Mesodermal cell (in vitro differentiated cells): Measurements from ENCODE around the gene LDLRAD4.

Source experiments
- H3K27ac ChIP-seq: 2 replicates; pipeline ENCODE4 v1.7.0; 2013; ENCODE audit warnings: mild to moderate bottlenecking, low read depth, low read length, moderate library complexity; ENCODE audit not compliant: severe bottlenecking
- H3K36me3 ChIP-seq: 2 replicates; pipeline ENCODE4 v1.7.1; 2013; ENCODE audit warnings: mild to moderate bottlenecking, low read length, moderate library complexity; ENCODE audit not compliant: control insufficient read depth, insufficient read depth
- H3K4me1 ChIP-seq: one replicate; pipeline ENCODE4 v1.7.1; 2013; ENCODE audit warnings: mild to moderate bottlenecking, low read length; ENCODE audit not compliant: insufficient read depth, control insufficient read depth, poor library complexity, severe bottlenecking
- H3K4me3 ChIP-seq: 2 replicates; pipeline ENCODE4 v1.7.0; 2013; ENCODE audit warnings: low read length, control low read depth, mild to moderate bottlenecking; ENCODE audit not compliant: insufficient read depth, poor library complexity, severe bottlenecking; ENCODE audit errors: extremely low read depth
- H3K9me3 ChIP-seq: 2 replicates; pipeline ENCODE4 v1.7.1; 2013; ENCODE audit warnings: mild to moderate bottlenecking, low read length, moderate library complexity; ENCODE audit not compliant: control insufficient read depth
- WGBS, 2 experiments: methylation state at CpG; one replicate each; pipeline ENCODE4 v1.1.5; 2013; ENCODE audit warnings: missing lambda C conversion rate in 2 of 2; ENCODE audit not compliant: insufficient coverage in 2 of 2; 5-methylcytosine and 5-hydroxymethylcytosine counted together

Gene LDLRAD4

DNA sequence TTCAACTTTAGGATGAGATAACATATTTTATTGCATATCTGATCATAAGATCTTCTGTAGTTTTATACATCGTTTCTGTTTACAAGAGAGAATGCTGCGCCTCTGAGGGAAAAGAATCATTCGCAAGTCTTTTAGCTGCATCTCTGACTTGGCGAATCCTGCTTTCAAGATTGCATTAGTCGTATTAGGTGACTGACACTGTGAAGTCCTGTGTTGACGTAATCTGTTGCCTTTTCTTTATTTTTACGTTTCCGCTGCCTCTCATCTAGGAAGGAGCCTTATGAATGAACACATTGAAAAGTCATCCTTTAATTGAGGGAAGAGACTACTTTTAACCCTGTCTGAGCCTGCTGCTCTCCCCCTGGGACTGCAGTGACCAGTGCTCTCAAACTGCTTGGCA is 101.5 kb downstream of the LDLRAD4 start:
- peaks cover under 1% of the 10 kb centered on the region for H3K36me3 ChIP-seq
- no peak overlapping the region for H3K27ac ChIP-seq

DNA sequence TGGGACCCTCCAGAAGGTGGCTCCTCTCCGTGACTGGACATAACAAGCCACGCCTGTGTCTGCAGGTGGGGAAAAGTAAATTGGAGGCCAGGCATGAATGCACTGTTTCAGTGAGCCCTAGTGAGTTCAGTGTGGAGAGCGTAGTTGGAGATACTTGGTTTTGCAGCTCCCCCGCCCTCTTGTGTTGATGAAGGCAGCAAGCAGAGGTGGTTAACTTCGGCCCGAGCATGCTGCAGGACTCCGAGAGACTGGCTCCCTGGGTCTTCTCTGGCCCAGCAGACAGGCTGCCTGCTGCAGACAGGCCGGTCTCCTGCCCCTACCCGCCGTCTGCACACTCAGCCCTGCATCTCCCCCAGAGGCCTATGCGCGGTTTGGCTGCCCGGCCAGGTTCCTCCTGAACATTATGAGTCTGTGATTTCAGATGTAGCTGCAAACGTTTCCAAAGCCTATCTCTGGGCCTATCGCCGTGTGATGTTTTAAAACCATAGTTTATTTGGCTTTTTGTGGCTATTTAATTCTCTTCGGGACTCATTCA is 102.4 kb downstream of the LDLRAD4 start:
- 82 to 84% methylated on average over 11 to 14 of the region's 17 CpGs for WGBS, 2 experiments
- H3K4me1 ChIP-seq = peaks cover 4% of the 10 kb centered on the region
- H3K4me3 ChIP-seq = no peak overlapping the region
- H3K36me3 ChIP-seq = no peaks in the 10 kb centered on the region
- no peak overlapping the region for H3K27ac ChIP-seq
- peaks cover 10% of the 10 kb centered on the region for H3K9me3 ChIP-seq

More for the DNA sequence above, 101.5 kb downstream of the LDLRAD4 start:
- H3K4me3 ChIP-seq = no peak overlapping the region
- peaks cover 4% of the 10 kb centered on the region for H3K4me1 ChIP-seq
- H3K9me3 ChIP-seq = peaks cover 15% of the 10 kb centered on the region
- WGBS, 2 experiments = 89 to 92% methylated on average over 7 of the region's 8 CpGs

DNA sequence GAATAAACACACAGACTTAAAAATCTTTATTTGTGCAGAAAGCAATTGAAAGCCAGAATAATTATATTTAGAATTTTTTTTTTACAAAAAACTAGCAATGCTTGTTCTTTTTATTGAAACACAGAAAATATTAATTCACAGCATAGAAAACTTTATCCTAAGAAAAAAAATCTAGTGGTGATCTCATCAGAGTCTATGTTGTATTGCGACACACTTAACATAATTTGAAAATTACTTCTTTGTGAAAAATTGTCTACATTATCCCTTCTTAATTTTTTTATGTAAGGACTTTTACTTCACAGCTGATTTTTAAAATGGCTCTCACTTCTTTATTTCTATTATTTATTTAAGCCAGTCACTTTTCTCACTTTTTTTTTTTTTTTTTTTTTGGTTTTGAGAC is 103.4 kb downstream of the LDLRAD4 start:
- Histone ChIP-seq H3K9me3 (peaks cover under 1% of the 10 kb centered on the region), H3K36me3 (no peaks in the 10 kb centered on the region), H3K4me1 (peaks cover 4% of the 10 kb centered on the region), H3K4me3 (no peak overlapping the region), H3K27ac (no peak overlapping the region)
- WGBS, 2 experiments = no CpG with 5 or more reads among the region's 1 CpG

DNA sequence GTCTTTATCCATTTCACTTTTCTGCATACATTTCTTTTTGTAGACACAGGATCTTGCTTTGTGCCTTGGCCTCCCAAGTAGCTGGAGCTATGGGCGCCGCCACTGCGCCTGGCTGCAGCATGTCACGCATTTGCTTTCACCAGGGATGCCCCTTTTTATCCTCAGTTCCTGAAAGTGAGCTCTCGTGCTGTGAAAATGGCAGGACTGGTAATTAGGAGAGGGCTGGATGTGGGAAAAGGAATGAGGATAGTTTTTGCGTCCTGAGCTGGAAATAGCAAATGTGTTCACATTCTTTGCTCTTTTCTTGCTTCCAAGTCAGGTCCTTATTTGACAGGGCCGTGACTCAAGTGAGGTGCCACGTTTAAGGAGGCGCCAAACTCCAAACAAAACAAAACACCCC is 104.6 kb downstream of the LDLRAD4 start:
- Histone ChIP-seq H3K4me3 (no peak overlapping the region), H3K27ac (no peak overlapping the region), H3K36me3 (no peaks in the 10 kb centered on the region), H3K9me3 (peaks cover 5% of the 10 kb centered on the region), H3K4me1 (peaks cover 4% of the 10 kb centered on the region)
- 91 to 95% methylated on average over 2 to 6 of the region's 9 CpGs for WGBS, 2 experiments

DNA sequence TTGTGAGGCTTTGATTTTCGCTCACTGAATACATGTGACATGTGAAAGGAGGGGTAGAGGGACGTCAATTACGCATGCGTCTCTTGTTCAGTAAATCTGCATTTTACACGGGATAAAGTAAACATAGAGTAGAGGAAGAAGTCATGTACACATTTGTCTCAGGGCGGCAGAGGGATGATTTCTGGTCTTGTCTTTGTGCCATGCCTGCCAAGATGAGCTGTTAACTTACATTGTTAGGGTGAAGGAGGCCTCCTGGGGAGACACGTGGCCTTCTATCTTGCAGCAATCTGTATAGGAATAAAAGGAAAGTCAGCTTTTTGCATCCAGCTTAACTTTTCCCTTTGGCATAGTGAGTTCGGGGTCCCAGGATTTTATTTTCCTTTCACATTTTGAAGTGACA is 106.3 kb downstream of the LDLRAD4 start:
- Histone ChIP-seq H3K4me3 (no peak overlapping the region), H3K9me3 (peaks cover 7% of the 10 kb centered on the region), H3K27ac (no peak overlapping the region), H3K4me1 (peaks cover 4% of the 10 kb centered on the region), H3K36me3 (no peaks in the 10 kb centered on the region)
- WGBS, 2 experiments = 84 to 88% methylated on average over 7 to 8 of the region's 8 CpGs

DNA sequence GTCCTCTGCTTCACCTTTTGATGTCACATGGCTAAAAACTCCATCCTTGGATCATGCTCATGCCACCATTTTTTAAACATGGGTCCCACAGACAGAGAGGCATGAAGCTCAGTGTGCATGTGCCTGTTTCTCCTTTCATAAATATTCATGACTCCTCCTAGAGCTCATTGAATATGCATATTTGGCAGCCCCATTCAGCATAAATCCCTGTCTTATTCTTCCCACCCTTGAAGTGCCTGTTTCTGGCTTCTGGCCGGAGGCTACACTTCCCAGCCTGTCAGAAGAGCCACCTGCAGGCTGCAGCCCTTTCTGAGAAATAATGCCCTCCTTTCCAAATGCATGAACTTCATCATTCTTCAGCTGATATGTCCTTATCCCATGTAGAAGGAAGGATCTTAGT is 109.7 kb downstream of the LDLRAD4 start:
- Histone ChIP-seq H3K27ac (no peak overlapping the region), H3K36me3 (no peaks in the 10 kb centered on the region), H3K9me3 (peaks cover 7% of the 10 kb centered on the region), H3K4me3 (no peak overlapping the region), H3K4me1 (peaks cover 4% of the 10 kb centered on the region)
- WGBS, 2 experiments = 100% methylated on average over 1 of the region's 1 CpG; no CpG with 5 or more reads in 1 of the 2 experiments

DNA sequence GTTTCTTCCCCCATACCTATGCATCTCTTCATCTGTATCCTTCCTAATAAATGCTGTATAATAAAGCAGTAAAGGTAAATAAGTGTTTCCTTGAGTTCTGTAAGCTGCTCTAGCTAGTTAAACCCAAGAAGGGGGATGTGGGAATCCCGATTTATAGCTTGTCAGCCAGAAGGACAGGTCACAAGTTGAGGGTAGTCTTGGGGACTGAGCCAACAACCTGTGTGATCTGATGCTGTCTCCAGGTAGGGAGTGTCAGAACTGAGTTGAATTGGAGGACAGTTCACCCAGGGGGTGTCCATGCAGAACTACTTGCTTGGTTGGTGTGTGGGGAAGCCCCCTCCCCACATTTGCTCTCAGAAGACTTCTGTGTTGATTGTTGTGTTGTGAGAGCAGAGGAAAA is 112.4 kb downstream of the LDLRAD4 start:
- 100% methylated on average over 1 of the region's 1 CpG for WGBS, 2 experiments
- no peaks in the 10 kb centered on the region for H3K4me1 ChIP-seq
- peaks cover 7% of the 10 kb centered on the region for H3K9me3 ChIP-seq
- no peak overlapping the region for H3K27ac ChIP-seq
- no peaks in the 10 kb centered on the region for H3K36me3 ChIP-seq
- no peak overlapping the region for H3K4me3 ChIP-seq

DNA sequence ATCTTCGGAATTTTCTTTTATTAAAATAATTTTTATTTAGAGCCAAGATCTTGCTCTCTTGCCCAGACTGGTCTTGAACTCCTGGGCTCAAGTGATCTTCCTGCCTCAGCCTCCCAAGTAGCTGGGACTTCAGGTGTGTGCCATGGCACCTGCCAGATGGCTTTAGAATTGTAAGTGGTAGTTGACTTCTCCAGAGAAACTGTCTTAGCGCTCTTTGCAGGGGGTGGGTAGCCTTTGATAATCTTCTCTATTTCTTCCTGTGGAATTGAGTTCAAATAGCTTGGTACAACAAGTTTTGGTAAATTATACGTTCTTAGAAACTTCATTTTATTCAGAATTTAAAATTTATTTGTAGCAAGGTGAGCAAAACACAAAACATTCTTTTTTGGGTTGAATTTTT is 113.3 kb downstream of the LDLRAD4 start:
- H3K27ac ChIP-seq = no peak overlapping the region
- WGBS, 2 experiments = no CpG with 5 or more reads among the region's 3 CpGs
- no peak overlapping the region for H3K4me3 ChIP-seq
- H3K4me1 ChIP-seq = no peaks in the 10 kb centered on the region
- peaks cover 7% of the 10 kb centered on the region for H3K9me3 ChIP-seq
- no peaks in the 10 kb centered on the region for H3K36me3 ChIP-seq

DNA sequence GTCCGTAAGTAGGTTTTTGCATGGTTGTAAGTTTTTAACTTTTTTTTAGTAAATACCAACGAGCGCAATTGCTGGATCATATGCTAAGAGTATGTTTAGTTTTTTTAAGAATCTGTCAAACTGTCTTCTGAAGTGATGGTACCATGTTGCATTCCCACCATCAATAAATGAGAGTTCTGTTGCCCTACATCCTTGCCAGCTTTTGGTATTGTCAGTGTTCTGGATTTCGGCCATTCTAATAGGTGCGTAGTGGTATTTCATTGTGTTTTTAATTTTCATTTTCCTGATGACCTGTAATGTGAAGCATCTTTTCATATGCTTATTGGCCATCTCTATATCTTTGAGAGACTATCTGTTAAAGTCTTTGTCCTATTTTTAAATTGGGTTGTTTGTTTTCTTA is 114.3 kb downstream of the LDLRAD4 start:
- Histone ChIP-seq H3K4me1 (no peaks in the 10 kb centered on the region), H3K9me3 (peaks cover 4% of the 10 kb centered on the region), H3K4me3 (no peak overlapping the region), H3K36me3 (no peaks in the 10 kb centered on the region), H3K27ac (no peak overlapping the region)
- WGBS, 2 experiments = 11 to 67% methylated on average over 1 to 3 of the region's 5 CpGs

DNA sequence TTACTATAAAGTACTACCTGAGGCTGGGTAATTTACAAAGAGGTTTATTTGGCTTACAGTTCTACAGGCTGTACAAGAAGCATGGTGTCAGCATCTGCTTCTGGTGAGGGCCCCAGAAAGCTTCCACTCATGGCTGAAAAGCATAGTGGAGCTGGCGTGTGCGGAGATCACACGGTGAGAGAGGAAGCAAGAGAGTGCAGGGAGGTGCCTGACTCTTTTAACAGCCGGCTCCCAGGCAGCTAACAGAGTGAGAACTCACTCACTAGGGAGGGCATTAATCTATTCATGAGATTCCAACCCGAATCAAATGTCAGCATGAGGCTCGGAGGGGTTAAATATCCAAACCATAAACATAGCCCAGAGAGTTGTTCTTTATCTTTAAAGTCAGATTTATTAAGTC is 117.3 kb downstream of the LDLRAD4 start:
- Histone ChIP-seq H3K4me3 (no peak overlapping the region), H3K9me3 (no peaks in the 10 kb centered on the region), H3K27ac (no peak overlapping the region), H3K4me1 (no peaks in the 10 kb centered on the region), H3K36me3 (no peaks in the 10 kb centered on the region)
- 39 to 62% methylated on average over 4 of the region's 6 CpGs for WGBS, 2 experiments

DNA sequence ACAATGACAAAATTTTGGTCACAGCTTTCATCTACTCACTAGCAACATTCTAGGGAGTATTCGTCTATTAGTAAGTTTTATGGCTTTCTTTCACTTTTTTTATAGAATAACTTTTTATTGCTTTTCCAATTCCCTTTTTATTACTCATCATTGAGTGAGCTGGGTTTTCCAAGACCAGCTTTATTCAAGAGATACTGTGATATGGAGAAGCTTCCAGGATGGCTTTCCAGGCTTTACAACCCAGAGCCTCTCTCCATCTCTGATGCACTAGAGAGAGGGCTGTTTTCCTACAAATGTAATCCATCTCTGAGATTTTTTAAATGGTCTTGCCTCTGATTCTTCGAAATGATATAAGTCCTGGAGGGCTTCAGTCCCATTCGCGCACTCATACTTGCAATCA is 118.3 kb downstream of the LDLRAD4 start:
- Histone ChIP-seq H3K9me3 (no peaks in the 10 kb centered on the region), H3K36me3 (no peaks in the 10 kb centered on the region), H3K4me1 (no peaks in the 10 kb centered on the region), H3K4me3 (no peak overlapping the region), H3K27ac (no peak overlapping the region)
- 87 to 100% methylated on average over 3 of the region's 4 CpGs for WGBS, 2 experiments
